ENCODE data around the gene FAM181A.
A peak's percentile ranks its signal among the peaks of the same experiment; 100 is the strongest.

Gene FAM181A

DNA sequence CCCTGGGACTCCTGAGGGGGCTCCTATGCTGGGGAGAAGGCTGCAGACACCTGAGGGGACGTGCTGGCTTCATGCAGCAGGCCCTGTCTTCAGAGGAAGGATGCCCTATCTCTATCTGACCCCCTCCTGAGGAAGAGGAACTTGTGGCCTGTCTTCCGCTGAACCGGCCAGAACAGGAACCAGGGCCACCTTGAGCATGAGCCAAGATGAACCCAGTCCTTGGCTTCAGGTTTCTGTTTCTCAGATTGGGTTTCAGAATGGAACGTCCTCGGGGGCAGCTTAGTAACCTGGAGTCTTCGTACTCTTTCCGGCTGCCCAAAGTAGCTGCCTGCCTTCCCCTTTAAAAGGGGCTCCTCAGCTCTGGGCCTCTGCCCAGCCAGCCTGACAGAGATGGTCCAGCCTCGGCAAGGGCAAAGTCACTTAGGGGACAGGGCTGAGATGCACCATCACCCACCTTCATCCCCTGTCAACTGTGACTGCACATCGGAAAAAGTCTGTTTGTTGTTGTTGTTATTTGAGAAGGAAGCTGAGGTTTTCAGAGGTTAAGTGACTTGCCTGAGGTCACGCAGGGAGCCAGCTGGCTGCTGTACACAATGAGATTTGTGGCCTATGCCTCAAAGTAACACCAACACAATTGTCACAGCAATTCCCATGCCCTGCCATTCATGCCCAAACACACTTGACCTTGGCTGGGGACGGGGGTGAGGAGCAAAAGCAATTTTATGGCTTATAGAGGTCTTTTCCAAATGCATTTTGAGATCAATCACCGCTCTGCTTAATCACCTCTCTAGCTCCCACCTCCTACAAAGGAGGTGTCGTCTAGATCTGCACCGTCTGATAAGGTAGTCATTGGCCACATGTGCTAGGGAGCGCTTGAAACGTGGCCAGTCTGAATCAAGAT lies 35.8 kb downstream of the FAM181A start:
- DNase-seq (ENCODE audit: low spot score) = no peak

DNA sequence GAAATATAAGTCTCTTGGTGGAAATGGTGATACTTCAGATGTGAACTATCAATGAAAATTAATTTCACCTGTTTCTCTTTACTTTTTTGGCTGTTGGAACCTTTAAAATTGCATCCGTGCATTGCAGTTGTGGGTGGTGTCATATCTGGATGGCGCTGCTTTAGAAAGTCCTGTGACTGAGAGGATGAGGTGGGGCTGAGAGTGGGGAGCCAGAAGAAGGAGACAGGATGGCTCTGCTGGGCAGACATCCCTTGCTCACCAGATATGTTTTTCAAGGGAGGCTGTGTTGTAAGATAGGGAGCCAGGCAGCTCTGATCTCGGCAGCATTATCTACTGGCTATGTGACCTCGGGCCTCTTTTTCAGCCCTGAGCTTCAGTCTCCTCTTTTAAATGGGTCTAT lies 36.5 kb downstream of the FAM181A start:
- DNase-seq (ENCODE audit: low spot score) = no peak

DNA sequence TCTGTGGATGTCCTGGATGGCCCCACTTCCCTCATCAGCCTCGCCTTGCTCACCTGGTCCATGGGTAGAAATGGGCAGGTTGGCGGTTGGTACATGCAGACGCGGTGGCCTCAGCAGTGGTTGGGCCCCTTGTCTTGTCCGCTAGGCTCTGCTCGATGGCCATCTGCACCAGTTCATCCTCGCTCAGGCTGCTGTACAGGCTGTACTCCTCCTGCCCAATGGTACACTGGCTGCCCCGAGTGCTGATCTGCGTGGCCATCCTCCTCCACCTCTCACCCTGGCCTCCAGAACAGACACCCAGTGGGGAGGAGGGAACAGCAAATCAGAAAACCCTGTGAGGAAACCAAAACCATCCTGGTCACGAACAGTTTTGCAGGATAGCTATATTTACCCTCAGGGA lies 37.1 kb downstream of the FAM181A start:
- no peak for DNase-seq (ENCODE audit: low spot score)

DNA sequence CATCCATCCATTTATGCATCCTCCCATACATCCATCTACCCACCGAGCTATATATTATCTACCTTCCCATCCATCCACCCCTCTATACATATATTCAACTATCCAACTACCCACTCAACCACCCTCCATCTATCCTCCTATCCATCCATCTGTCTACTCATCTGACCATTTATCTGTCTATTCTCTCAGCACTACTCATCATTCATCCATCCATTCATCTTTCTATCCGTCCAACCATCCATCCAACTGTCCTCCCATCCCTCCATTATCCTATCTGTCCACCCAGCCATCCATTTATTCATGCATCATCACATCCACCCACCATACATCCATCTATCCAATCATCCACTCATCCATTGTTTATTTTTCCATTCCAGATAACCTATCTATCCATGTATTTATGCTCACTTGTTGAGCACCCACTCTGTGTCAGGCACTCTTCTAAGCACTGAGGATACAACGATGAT lies 37.7 kb downstream of the FAM181A start:
- no peak for DNase-seq (ENCODE audit: low spot score)

DNA sequence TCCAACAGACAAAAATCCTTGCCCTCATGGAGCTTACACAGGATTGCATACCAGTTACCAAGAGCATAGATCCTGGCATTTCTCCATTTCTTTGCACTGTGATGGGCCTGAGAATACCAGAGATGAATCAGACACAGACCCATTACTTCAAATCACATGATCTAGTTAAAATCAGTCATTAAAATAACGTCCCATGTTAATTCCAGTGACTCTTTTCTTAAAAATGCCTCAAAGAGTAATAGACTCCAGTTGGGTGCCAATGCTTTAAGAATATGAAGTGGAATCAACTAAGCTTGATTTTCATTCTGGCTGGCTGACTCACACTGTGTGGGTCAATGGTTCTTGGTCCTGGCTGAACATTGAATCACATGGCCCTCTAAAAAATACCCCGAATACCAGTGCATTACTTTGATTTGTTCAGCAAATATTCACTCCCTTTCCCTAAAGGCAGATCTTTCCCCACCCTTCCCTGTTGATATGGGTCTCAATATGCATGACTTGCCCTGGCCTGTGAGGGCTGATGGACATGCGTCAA lies 38.2 kb downstream of the FAM181A start:
- peak; percentile 83 for DNase-seq (ENCODE audit: low spot score)

DNA sequence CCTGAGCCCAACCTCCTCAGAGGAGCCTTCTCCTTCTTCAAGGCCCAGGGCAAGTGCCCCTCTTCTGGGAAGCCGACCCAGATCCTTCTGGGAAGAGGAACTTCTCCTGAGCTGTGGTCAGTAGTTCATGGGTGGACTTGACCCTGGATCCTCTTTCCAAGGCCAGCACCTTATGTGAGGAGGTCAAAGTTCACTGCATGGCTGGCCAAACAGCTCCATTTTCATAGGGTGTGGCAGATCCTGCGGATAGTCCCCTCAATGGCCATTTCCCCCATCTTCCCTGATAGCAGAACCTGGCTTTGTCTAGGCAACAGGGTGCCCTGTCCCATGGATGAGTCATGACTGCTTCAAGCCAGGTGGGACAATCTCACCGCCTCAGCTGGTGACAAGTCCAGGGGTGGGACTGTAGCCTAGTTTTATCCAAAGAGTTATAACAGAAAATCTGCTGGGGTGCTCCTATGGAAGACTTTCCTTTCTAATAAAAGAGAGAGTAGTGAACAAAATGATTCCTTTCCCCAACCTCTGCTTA lies 38.9 kb downstream of the FAM181A start:
- no peak for DNase-seq (ENCODE audit: low spot score)

DNA sequence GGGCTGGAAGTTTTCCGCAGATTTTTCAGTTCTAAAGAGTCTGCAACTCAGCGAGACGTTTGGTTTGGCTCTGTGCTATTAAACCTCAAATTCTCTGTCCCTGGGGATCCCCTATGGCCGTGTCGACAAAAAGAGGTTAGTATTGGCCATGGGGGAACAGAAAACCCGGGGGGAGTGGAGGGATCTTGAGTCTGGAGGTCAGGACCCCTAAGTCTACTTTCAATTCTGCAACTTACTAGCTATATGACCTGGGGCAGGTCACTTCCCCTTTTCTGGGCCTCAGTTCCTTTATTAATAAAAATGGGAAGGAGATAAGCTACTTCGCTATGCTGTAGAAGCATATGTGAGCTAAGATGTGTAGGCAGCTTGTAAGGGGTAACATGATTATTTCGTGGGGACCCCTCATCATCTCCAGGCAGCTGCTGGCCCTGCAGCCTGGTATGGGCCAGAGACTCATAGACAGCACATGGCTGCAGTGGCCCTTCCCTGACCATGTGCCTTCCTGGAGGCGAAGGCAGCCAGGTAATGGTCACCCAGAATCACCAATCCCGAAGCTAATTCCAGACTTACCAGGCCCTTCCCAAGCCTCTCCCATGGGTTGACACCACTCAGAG lies 40.6 kb downstream of the FAM181A start:
- DNase-seq (ENCODE audit: low spot score) = no peak

DNA sequence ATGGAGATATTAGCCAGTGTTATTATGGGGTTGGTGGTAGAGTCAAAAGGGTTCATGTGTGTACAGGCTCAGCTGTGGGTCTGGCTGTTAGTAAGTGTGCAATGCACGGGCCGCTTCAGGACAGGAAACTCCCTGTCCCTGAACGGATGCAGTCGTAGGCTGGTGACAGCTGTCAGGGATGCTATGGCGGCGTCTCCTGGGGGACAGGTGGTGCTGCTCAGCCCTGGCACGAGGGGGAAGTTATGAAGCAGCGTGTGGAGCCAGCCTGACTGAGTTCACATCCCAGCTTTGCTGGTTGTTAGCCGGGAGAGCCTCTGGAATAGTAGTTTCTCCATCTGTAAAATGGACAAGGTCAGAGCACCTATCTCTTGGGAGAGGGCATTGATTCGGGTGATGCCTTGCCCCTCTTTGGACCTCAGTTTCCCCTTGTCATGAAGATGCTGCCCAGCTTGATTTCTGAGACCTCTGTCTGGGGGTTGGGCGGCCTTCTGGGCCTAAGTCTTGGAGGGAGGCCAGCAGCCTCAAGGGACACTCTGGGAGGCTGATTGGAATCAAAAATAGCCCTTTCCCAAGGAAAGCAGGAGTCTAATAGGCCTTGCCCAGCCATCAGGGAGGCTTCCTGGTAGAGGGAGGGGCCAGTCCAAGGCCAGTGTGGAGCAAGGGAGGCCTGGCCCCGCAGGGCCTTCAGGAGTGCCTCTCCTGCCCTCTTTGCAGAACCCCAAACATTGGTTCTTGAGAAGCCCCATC lies 42.1 kb downstream of the FAM181A start:
- DNase-seq (ENCODE audit: low spot score) = no peak

DNA sequence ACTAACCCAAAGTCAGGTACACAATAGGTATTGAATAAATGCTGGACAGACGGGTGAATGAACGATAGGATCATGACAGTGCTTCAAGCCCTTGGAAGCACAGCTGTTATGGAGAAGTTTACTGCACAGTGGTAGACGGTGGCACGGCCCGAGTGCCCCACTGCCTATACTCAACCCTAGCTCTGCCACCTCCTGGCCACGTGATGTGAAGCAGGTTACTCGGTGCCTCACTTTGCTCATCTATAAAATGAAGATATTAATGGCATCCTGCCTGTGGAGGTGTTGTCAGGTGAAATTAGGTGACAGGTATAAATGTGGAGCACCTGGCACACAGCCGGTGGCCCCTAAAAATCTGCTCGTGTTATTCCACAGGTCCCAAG lies 43.4 kb downstream of the FAM181A start:
- DNase-seq (ENCODE audit: low spot score) = no peak

DNA sequence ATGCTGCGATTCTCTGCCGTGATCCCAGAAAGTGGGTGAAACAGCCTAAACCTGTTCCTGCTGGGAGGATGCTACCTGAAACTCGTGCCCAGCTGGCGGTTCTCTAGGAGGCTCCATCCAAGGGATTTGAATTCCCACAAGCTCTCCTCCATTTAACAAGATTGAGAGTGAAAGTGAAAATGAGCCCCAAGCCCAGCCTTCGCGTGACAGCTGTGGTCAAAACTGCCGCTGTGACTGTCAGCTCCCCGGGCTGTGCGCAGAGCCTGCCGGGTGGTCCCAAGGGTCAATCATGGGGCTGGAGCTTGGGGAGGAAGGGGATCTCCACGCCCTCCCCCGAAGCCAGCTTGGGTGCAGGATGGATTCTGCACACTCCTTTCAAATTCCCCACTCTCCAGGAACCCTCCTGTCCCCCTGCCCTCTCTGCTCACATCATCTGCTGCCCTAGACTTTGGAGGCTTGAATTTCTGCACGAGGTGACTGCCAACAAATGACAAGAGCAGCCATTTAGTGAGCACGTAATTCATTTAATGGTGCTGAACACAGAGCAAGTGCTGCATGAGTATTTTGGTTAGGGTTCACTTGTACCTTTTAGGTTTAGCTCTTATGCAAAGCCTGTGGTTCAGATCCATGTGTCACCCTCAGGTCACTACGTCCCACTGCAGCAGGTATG lies 44.0 kb downstream of the FAM181A start:
- DNase-seq (ENCODE audit: low spot score) = no peak

DNA sequence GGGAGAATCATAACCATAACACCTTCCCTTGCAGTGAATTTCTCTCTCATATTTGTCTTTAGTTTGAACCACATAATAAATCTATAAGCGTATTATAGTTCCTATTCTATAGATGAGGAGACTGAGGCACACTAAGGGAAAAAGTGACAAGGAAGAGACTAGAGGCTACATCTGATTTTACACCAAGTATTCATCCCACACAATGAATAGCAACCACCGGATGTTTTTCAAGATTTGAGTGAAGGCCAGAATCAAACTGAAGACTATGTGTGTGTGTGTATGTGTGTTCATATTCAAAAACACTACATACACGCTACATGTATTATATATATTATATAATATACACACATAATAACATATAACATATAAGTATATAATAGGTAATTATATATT lies 44.5 kb downstream of the FAM181A start:
- DNase-seq (ENCODE audit: low spot score) = no peak

DNA sequence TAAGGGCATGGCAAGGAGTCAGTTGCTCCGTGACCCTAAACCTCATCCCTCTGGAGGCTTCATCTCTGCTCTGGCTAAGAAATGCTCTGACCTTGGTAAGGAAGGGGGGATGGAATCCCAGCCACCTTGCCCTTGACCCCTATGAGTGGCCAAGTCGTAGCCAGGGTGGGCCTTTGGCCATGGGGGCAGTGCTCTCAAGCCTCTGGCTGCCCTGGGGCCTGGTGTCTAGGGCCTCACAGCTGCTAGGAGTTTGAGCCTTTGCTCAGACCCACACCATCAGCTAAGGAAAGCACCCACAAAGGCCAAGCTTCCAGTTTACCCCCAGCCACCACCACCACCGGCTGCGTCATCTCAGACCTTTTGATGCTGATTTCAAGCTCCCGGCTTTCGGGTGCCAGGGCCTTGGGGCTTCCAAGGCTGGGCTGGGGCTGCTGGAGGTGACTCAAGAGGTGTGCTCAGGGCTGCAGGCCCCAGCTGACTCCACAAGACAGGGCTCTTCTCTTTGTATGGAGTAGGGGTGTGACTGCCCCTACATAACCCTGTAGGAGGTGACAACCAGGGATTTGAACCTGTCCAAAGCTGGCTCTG lies 45.6 kb downstream of the FAM181A start:
- no peak for DNase-seq (ENCODE audit: low spot score)

DNA sequence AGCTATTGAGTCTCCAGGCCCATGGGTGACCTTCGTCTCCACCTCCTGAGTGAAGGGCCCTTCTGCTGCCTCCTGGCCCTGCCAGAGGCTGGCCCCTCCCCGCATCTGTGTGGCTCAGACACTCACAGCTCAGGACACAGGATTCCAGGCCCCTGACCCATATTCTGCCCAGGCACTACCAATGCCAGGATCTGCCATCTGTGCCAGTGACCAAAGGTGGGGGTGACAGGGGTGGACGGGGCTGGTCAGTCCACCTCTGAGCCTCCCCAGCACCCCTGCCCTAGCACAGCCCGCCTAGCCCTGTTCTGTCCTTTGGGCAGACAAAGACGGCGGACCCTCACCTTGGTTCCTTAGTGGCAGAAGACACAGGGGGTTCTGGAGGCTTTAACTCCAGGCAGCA lies 46.5 kb downstream of the FAM181A start:
- DNase-seq (ENCODE audit: low spot score) = no peak

DNA sequence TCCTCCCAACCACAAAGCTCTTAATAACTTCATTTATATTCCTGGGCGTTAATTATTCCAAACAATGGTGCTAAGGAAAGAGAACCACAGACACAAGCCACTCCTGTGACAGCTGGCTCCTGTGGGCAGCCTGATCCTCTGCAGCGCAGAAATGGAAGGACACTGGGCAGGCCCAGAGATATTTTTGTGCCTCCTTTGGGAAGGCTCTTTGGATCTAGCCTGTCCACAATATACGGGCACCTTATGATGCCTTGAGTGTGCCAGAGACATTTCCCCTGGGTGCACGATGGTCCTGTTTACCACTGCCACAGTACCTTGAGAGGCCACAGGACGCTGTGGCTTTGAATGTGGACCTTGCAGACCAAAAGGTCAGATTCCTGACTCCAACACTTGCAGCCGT lies 47.2 kb downstream of the FAM181A start:
- DNase-seq (ENCODE audit: low spot score) = no peak

DNA sequence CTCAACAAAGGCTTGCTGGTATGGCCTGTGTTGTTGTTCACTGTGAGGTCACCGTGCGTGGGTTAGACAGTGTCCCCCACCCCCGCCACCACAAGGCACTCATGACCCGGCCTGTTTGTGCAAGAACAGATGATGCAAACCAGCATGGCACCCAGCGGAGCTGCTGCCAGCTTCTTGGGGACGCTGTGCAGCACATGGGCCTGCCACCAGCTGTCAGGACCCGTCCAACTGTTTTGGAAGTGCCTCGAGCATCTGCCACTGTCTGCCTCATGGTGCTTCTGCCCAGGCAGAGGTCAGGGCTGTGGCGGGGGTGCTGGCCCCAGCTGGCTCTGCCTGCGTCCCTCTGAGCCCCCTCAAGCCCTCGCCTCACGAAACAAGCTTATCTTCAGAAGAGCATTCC lies 47.7 kb downstream of the FAM181A start:
- no peak for DNase-seq (ENCODE audit: low spot score)

DNA sequence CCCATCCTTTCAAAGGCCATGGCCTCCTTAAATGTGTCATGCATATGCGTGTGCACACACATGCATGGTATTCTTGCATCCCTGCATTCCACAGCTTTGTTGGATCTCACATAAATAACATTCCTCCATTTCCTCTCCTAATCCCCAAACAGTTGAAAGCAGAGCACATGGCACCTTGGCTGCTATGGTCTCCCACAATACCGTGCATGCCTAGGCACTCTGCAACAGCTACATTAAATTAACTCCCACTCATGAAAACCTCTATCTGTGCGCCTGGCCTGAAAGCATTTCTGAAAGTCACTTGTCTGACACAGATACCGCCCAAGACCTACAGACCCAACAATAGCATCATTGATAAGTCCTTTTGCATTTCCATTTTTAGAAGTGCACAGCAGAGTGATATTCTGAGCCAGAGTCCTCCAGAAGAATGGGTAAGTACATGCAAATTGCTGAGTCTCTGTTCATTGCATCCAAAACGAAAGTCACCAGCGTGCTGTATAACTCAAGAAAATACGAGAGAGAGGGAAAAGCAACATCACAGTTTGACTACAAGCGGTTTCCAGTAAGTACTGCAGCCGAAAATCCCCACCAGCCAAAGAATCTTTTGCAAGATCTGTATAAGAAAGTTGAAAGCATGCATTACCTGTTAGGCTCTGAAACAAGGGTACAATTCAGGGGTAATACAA lies 48.8 kb downstream of the FAM181A start:
- DNase-seq (ENCODE audit: low spot score) = peak; percentile 36

DNA sequence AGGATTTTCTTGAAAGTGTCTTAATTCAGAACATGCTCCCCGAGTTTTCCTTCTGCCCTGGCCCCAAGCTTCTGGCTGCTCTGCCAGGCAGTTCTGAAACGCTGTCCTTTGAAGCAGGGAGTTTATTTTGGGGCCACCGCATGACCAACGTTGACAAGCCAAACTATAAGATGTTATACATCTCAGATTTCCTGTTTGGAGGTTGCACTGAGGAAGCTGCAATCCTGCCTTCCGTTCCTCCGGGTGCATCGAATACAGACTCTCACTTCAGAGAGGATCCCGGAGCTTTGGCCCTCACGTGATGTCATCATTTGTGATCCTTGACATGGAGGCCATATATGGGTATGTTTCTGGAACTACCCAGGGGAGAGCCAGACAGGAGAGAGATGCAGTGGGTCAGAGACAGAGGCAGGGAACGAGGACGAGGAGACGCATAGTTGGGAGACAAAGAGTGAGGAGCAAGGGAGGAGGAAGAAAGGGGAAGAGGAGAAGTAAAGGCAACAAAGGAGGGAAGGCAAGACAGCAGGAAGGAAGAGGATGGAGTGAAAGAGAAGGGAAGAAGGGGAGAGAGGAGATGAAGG lies 49.4 kb downstream of the FAM181A start, which contains the start of gene ASB2:
TSS of gene ASB2 (minus strand) at position 94 of the 581 bp plus-strand sequence. CDS start 12,031 bp downstream, outside the sequence.
- DNase-seq (ENCODE audit: low spot score) = peak; percentile 41

DNA sequence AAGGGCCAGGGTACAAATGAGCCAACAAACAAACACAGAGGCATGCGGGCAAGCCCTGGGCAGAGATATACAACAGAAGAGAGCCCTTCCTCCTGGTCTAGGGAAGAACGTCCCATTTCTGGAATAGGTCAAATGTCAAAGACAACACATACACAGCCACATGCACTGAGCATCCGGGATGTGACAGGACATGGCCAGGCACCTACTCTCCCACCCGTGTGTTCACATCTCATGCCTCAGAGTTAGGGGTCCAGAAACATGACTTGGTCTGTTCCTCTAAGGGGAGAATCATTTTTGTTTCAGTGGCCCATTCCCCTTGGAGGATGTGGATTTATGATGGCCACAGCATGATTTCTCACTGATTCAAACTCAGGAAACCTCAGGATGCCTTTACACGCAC lies 50.0 kb downstream of the FAM181A start:
- no peak for DNase-seq (ENCODE audit: low spot score)

DNA sequence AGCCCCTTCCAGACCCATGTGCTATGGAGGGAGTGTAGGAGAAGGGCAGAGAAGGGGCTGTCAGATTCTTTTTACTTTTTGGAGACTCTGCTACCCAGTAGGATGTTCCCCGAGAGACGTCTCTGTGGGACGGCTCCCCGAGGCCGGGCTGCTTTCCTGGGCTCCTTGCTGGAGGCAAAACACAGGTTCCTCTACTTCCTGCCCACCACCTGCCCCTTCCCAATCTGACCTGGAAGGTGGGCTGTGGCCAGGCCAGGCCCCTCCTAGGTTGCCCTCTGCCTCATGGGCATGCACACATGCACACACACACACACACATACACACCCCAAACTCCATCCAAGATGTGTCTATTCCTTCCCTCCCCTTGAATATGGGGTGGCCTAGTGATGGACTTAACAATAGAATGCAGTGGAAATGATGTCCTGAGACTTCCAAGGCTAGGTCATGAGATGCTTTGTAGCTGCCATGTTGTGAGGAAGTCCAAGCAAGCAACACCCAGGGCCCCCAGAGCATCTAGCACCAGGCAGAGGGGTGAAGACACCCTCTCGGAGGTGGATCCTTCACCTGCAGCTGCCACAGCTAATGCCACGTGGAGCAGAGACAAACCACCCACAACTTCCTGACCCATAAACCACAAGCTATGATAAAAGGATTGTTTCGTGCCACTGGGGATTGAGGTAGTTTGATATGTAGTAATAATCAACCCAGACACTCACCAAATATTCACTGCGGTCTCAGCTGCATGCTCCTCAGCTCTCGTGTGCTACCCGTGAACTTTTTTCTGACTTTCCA lies 50.8 kb downstream of the FAM181A start:
- no peak for DNase-seq (ENCODE audit: low spot score)

Measured in GM03348 (cell line).